ENCODE results near the gene SLC2A6. TPM values are rescaled to one million over a fixed set of nuclear protein-coding genes. Genes with fewer than 3 reads are reported as not detected.

Gene SLC2A6
- total RNA-seq, 1 donor from 2014 or later: 2.6 TPM

GRCh38 chr9:133463864-133464615, 14.9 kb downstream of the SLC2A6 start:
- no peak for FAIRE-seq
- H3K4me3 ChIP-seq (ENCODE audit: low read depth, low read length): no peak overlapping the region
- no peak for TF ChIP-seq CTCF (IDR thresholded peaks at IDR 0.05; ENCODE audit: insufficient read depth, low read length, severe bottlenecking)
- DNase-seq (ENCODE audit: low read depth): no peak
- no peaks in the 10 kb centered on the region for H3K27me3 ChIP-seq (ENCODE audit: control insufficient read depth, insufficient read depth, low read length)
- H3K36me3 ChIP-seq (ENCODE audit: control insufficient read depth, insufficient read depth, low read length): peaks cover 1% of the 10 kb centered on the region

GRCh38 chr9:133463234-133463863, 15.6 kb downstream of the SLC2A6 start:
- Histone ChIP-seq H3K4me3 (ENCODE audit: low read depth, low read length) (no peak overlapping the region), H3K27me3 (ENCODE audit: control insufficient read depth, insufficient read depth, low read length) (no peaks in the 10 kb centered on the region), H3K36me3 (ENCODE audit: control insufficient read depth, insufficient read depth, low read length) (peaks cover 1% of the 10 kb centered on the region)
- TF ChIP-seq CTCF (IDR thresholded peaks at IDR 0.05; ENCODE audit: insufficient read depth, low read length, severe bottlenecking): peak; percentile 73
- FAIRE-seq (no peak), DNase-seq (ENCODE audit: low read depth) (peak; percentile 30)

- no peak for FAIRE-seq
- H3K27me3 ChIP-seq (ENCODE audit: control insufficient read depth, insufficient read depth, low read length): no peaks in the 10 kb centered on the region
- DNase-seq (ENCODE audit: low read depth): no peak
- no peak for TF ChIP-seq CTCF (IDR thresholded peaks at IDR 0.05; ENCODE audit: insufficient read depth, low read length, severe bottlenecking)
- H3K4me3 ChIP-seq (ENCODE audit: low read depth, low read length): no peak overlapping the region
- peaks cover 1% of the 10 kb centered on the region for H3K36me3 ChIP-seq (ENCODE audit: control insufficient read depth, insufficient read depth, low read length)
These were observed 16.9 kb downstream of the SLC2A6 start for GRCh38 chr9:133461975-133462374.

- DNase-seq (ENCODE audit: low read depth) (peak; percentile 16), FAIRE-seq (no peak)
These were observed 18.3 kb downstream of the SLC2A6 start for GRCh38 chr9:133460405-133461175.

More at GRCh38 chr9:133460405-133461175, 18.3 kb downstream of the SLC2A6 start:
- H3K4me3 ChIP-seq (ENCODE audit: low read depth, low read length): peak overlapping the region; percentile 82
- no peak for TF ChIP-seq CTCF (IDR thresholded peaks at IDR 0.05; ENCODE audit: insufficient read depth, low read length, severe bottlenecking)
- peaks cover 1% of the 10 kb centered on the region for H3K36me3 ChIP-seq (ENCODE audit: control insufficient read depth, insufficient read depth, low read length)
- no peaks in the 10 kb centered on the region for H3K27me3 ChIP-seq (ENCODE audit: control insufficient read depth, insufficient read depth, low read length)
